IMR-90 (cell line): ENCODE measurements around the gene TMEM184B. TPM values are rescaled to one million over a fixed set of nuclear protein-coding genes. Genes with fewer than 3 reads are reported as not detected.

Source experiments
- ATAC-seq: fragments of 200-7000 bp; cut with Tn5 transposase; 2 replicates; pipeline ENCODE4 v1.9.1; 2020; ENCODE audit warnings: low read depth, mild to moderate bottlenecking, moderate library complexity
- BruUV-seq: library from RNA; stranded (reverse); fragments of 400-500 nt; replicated peaks from 2 replicates; lab custom pipeline; 2021; lab: Mats Ljungman, UMichigan
- CTCF ChIA-PET: fragments of 300-600 bp; formaldehyde crosslinking; extraction: SDS; loops from one replicate; lab custom pipeline; 2021; ENCODE audit warnings: antibody characterized with exemption; lab: Yijun Ruan, JAX
- POLR2A ChIA-PET: fragments of 300-600 bp; sonication (Branson Sonifier 250); formaldehyde crosslinking; loops from one replicate; lab custom pipeline; 2022; ENCODE audit warnings: antibody characterized with exemption; ENCODE audit not compliant: unreplicated experiment; lab: Charles Lee
- DNase-seq: peaks from one replicate; pipeline ENCODE4 v3.0.0; 2013
- H2AFZ ChIP-seq: replicated peaks from 2 replicates; pipeline ENCODE3; 2013; ENCODE audit warnings: low read length, mild to moderate bottlenecking; ENCODE audit not compliant: poor library complexity
- H2AK5ac ChIP-seq: 2 replicates; pipeline ENCODE4 v1.6.1; 2013; ENCODE audit warnings: low read depth, low read length, inconsistent platforms
- H2AK9ac ChIP-seq: replicated peaks from 2 replicates; pipeline ENCODE3; 2013; ENCODE audit warnings: mild to moderate bottlenecking, low read depth, low read length, moderate library complexity; ENCODE audit not compliant: poor library complexity
- H2BK120ac ChIP-seq: 2 replicates; pipeline ENCODE4 v1.6.1; 2013; ENCODE audit warnings: low read depth, low read length, inconsistent platforms
- H2BK15ac ChIP-seq: 3 replicates; pipeline ENCODE4 v1.6.1; 2013; ENCODE audit warnings: low read depth, low read length, inconsistent platforms
- H2BK20ac ChIP-seq: 2 replicates; pipeline ENCODE4 v1.6.1; 2013; ENCODE audit warnings: low read depth, mild to moderate bottlenecking, inconsistent platforms, low read length, moderate library complexity
- H2BK5ac ChIP-seq: 2 replicates; pipeline ENCODE4 v1.6.1; 2013; ENCODE audit warnings: mild to moderate bottlenecking, low read depth, low read length, inconsistent platforms; ENCODE audit not compliant: poor library complexity, severe bottlenecking
- H3K14ac ChIP-seq: replicated peaks from 2 replicates; pipeline ENCODE4 v1.6.1; 2013; ENCODE audit warnings: low read depth, low read length, inconsistent platforms
- H3K18ac ChIP-seq: 2 replicates; pipeline ENCODE4 v1.6.1; 2013; ENCODE audit warnings: low read depth, low read length, control low read depth
- H3K23ac ChIP-seq: 2 replicates; pipeline ENCODE4 v1.6.1; 2013; ENCODE audit warnings: low read depth, low read length, inconsistent platforms
- H3K27ac ChIP-seq: 2 replicates; pipeline ENCODE4 v1.5.1; 2013; ENCODE audit warnings: mild to moderate bottlenecking, control low read depth, low read length; ENCODE audit not compliant: insufficient read depth
- H3K27me3 ChIP-seq: 2 replicates; pipeline ENCODE4 v1.6.1; 2013; ENCODE audit warnings: low read length; ENCODE audit not compliant: control insufficient read depth, insufficient read depth
- H3K36me3 ChIP-seq: 2 replicates; pipeline ENCODE4 v1.6.1; 2013; ENCODE audit warnings: low read length, mixed read lengths; ENCODE audit not compliant: control insufficient read depth, insufficient read depth
- H3K4ac ChIP-seq: 2 replicates; pipeline ENCODE4 v1.6.1; 2013; ENCODE audit warnings: low read depth, low read length, inconsistent platforms
- H3K4me1 ChIP-seq: 2 replicates; pipeline ENCODE4 v1.6.1; 2013; ENCODE audit warnings: low read length, mixed read lengths; ENCODE audit not compliant: control insufficient read depth, insufficient read depth
- H3K4me2 ChIP-seq: 2 replicates; pipeline ENCODE4 v1.6.1; 2013; ENCODE audit warnings: low read depth, mild to moderate bottlenecking, control low read depth, low read length, moderate library complexity
- H3K4me3 ChIP-seq: 2 replicates; pipeline ENCODE4 v1.5.1; 2013; ENCODE audit warnings: low read depth, mild to moderate bottlenecking, control low read depth, low read length, moderate library complexity; ENCODE audit not compliant: insufficient read depth
- H3K56ac ChIP-seq: 2 replicates; pipeline ENCODE4 v1.6.1; 2013; ENCODE audit warnings: low read length, inconsistent platforms; ENCODE audit not compliant: insufficient read depth; ENCODE audit errors: extremely low read depth
- H3K79me1 ChIP-seq, 2 experiments: 2 replicates each; pipeline ENCODE4 v1.6.1; 2013; ENCODE audit warnings: low read length in 2 of 2, inconsistent platforms in 1 of 2, low read depth in 1 of 2
- H3K9ac ChIP-seq: 2 replicates; pipeline ENCODE4 v1.6.1; 2013; ENCODE audit warnings: low read depth, low read length, control low read depth
- H3K9me1 ChIP-seq: 2 replicates; pipeline ENCODE4 v1.6.1; 2013; ENCODE audit warnings: low read length, inconsistent platforms; ENCODE audit not compliant: insufficient read depth
- H3K9me3 ChIP-seq: 2 replicates; pipeline ENCODE4 v1.6.1; 2013; ENCODE audit warnings: low read length; ENCODE audit not compliant: control insufficient read depth, insufficient read depth
- H4K20me1 ChIP-seq: 2 replicates; pipeline ENCODE4 v1.6.1; 2013; ENCODE audit warnings: low read length, inconsistent platforms; ENCODE audit not compliant: insufficient read depth
- H4K5ac ChIP-seq: 2 replicates; pipeline ENCODE4 v1.6.1; 2013; ENCODE audit warnings: mild to moderate bottlenecking, low read depth, low read length, control low read depth
- H4K8ac ChIP-seq, 2 experiments: 2 replicates each; pipeline ENCODE4 v1.6.1; 2013; ENCODE audit warnings: low read depth in 2 of 2, low read length in 2 of 2, control low read depth in 1 of 2, inconsistent platforms in 1 of 2
- H4K91ac ChIP-seq: 2 replicates; pipeline ENCODE4 v1.6.1; 2013; ENCODE audit warnings: low read depth, low read length, inconsistent platforms; ENCODE audit not compliant: insufficient read depth
- CTCF ChIP-seq: conservative IDR thresholded peaks from 2 replicates; pipeline ENCODE4 v1.5.1; 2012; ENCODE audit warnings: mild to moderate bottlenecking, low read depth, low read length, improper control_type of control experiment
- FOS ChIP-seq: fragments of 150-350 bp; IDR thresholded peaks from 2 replicates; pipeline ENCODE4 v1.6.1; 2016; ENCODE audit warnings: low read depth, low read length
- RAD21 ChIP-seq: IDR thresholded peaks from 2 replicates; pipeline ENCODE4 v1.6.1; 2012; ENCODE audit warnings: low read length, improper control_type of control experiment
- SMC3 ChIP-seq: fragments of 150-350 bp; IDR thresholded peaks from 2 replicates; pipeline ENCODE4 v1.6.1; 2016; ENCODE audit warnings: low read depth, mild to moderate bottlenecking, antibody characterized with exemption, low read length, moderate library complexity
- WGBS, 2 experiments: methylation state at CpG; one replicate each; pipeline versions ENCODE4 v1.1.5 to v1.1.7; 2013; ENCODE audit warnings: missing lambda C conversion rate in 2 of 2; ENCODE audit not compliant: insufficient read length in 1 of 2; ENCODE audit errors: extremely low coverage in 2 of 2; 5-methylcytosine and 5-hydroxymethylcytosine counted together
- dilution Hi-C: fragments of 300-500 bp; cut with HindIII; formaldehyde crosslinking; loops from one replicate; pipeline ENCODE4 v1.14.3; 2018; ENCODE audit warnings: low sequenced_read_pairs; ENCODE audit not compliant: unreplicated experiment
- in situ Hi-C: fragments of 300-500 bp; cut with MboI; formaldehyde crosslinking; loops from 3 replicates; pipeline ENCODE4 v1.14.3; 2019; ENCODE audit warnings: low sequenced_read_pairs, inconsistent platforms, mixed read lengths
- intact Hi-C: fragments of 100-400 bp; cut with micrococcal nuclease; formaldehyde crosslinking; loops from 2 replicates; pipeline ENCODE4 v1.10.0; 2022
- polyA plus RNA-seq, 3 experiments: library from polyadenylated mRNA; depleted of rRNA; stranded (reverse); fragments of >200 nt; gene quantifications; 2 replicates each; pipeline ENCODE4 v1.2.3, GENCODE V29; 2012; ENCODE audit warnings: low replicate concordance in 1 of 3
- total RNA-seq: library from RNA; depleted of rRNA; stranded (reverse); fragments of >200 nt; gene quantifications from 2 replicates; pipeline ENCODE4 v1.2.3, GENCODE V29; 2012

Gene TMEM184B
- total and polyA plus RNA-seq, 2 of the 4 experiments (the other 2 are of a cell fraction) = 9.1 to 81.1 TPM

GRCh38 chr22:38262051-38262795 is 10.6 kb downstream of the TMEM184B start:
- no peaks in the 10 kb centered on the region for H3K27me3 ChIP-seq
- ChIA-PET POLR2A (no interaction called here), CTCF (no interaction called here)
- WGBS, 2 experiments = 86% methylated on average over 15 of the region's 20 CpGs; no CpG with 5 or more reads in 1 of the 2 experiments
- H4K5ac ChIP-seq = no peak overlapping the region
- peak; percentile 35 for TF ChIP-seq RAD21
- no peak for TF ChIP-seq FOS
- TF ChIP-seq SMC3 = peak; percentile 17; the same call in 1 of the 2 replicates
- TF ChIP-seq CTCF = peak; percentile 33; the same call in 1 of the 2 replicates
- dilution Hi-C loops = no loop called here
- H3K9me1 ChIP-seq = peaks cover 51% of the 10 kb centered on the region
- intact Hi-C loops = no loop called here
- no peak overlapping the region for H2AK5ac ChIP-seq
- no peak overlapping the region for H4K91ac ChIP-seq
- no peak overlapping the region for H3K27ac ChIP-seq
- H2BK120ac ChIP-seq = no peak overlapping the region
- H3K9me3 ChIP-seq = no peaks in the 10 kb centered on the region
- H2AK9ac ChIP-seq = no peak overlapping the region
- no peak overlapping the region for H3K4me2 ChIP-seq
- H4K8ac ChIP-seq = no peak overlapping the region
- H3K4me3 ChIP-seq = no peak overlapping the region
- ATAC-seq (no peak), DNase-seq (no peak)
- no peak overlapping the region for H3K4ac ChIP-seq
- H2BK5ac ChIP-seq = no peak overlapping the region
- no peak overlapping the region for H3K23ac ChIP-seq
- no peak overlapping the region for H3K18ac ChIP-seq
- in situ Hi-C loops = no loop called here
- no peak overlapping the region for H2AFZ ChIP-seq
- H3K9ac ChIP-seq = no peak overlapping the region
- BruUV-seq = no TSS peak
- peaks cover 6% of the 10 kb centered on the region for H3K36me3 ChIP-seq
- H3K79me1 ChIP-seq = peaks cover 14 to 96% of the 10 kb centered on the region in 2 experiments
- H3K14ac ChIP-seq = no peak overlapping the region
- H2BK15ac ChIP-seq = no peak overlapping the region
- no peak overlapping the region for H3K56ac ChIP-seq
- no peak overlapping the region for H2BK20ac ChIP-seq
- H4K20me1 ChIP-seq = peaks cover 92% of the 10 kb centered on the region
- H3K4me1 ChIP-seq = peaks cover 33% of the 10 kb centered on the region
